SJCRH30 (cell line): ENCODE results near the gene DNASE2B. TPM values are rescaled to one million over a fixed set of nuclear protein-coding genes. Genes with fewer than 3 reads are reported as not detected.
A peak's percentile ranks its signal among the peaks of the same experiment; 100 is the strongest.

Experiments used
- DNase-seq, 2 experiments: peaks; one replicate each; pipeline ENCODE4 v3.0.0-alpha.2; 2015 to 2020
- H3K27ac ChIP-seq: fragments of 250-450 bp; sonication (Bioruptor Pico); 2 replicates; pipeline ENCODE4 v1.5.1; 2020; ENCODE audit warnings: mild to moderate bottlenecking, moderate library complexity
- H3K27me3 ChIP-seq: fragments of 250-450 bp; sonication (Bioruptor Pico); 2 replicates; pipeline ENCODE4 v1.5.1; 2020; ENCODE audit warnings: mild to moderate bottlenecking, moderate library complexity
- H3K36me3 ChIP-seq: fragments of 250-450 bp; sonication (Bioruptor Pico); 2 replicates; pipeline ENCODE4 v1.5.1; 2020; ENCODE audit warnings: mild to moderate bottlenecking, moderate library complexity
- H3K4me1 ChIP-seq: fragments of 250-450 bp; sonication (Bioruptor Pico); 2 replicates; pipeline ENCODE4 v1.5.1; 2020; ENCODE audit warnings: mild to moderate bottlenecking, moderate library complexity
- H3K4me3 ChIP-seq: fragments of 250-450 bp; sonication (Bioruptor Pico); 2 replicates; pipeline ENCODE4 v1.5.1; 2020; ENCODE audit warnings: mild to moderate bottlenecking, moderate library complexity
- H3K9me3 ChIP-seq: fragments of 250-450 bp; sonication (Bioruptor Pico); replicated peaks from 2 replicates; pipeline ENCODE4 v1.5.1; 2020; ENCODE audit warnings: mild to moderate bottlenecking, moderate library complexity
- total RNA-seq: library from RNA; depleted of rRNA; stranded (reverse); fragments of >200 nt; shearing (Covaris generic); gene quantifications from 2 replicates; pipeline ENCODE4 v1.2.3, GENCODE V29; 2014

Gene DNASE2B
- total RNA-seq, 1 experiment from 2014 or later: not detected

DNA sequence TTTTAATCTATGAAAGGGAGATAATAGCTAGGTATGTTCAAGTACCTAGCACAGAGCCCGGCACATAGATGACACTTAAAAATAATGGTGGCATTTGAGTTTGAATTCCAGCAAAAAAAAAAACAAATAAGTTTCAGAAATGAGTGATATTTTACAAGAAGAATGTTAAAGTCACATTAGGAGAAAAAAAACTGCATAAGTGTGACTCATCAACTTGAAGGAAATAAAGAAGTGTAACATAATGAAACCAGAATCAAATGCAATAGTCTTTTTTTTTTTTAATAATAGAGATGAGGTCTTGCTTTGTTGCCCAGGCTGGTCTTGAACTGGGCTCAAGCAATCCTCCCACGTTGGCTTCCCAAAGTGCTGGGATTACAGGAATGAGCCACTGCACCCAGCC lies 17.1 kb downstream of the DNASE2B start:
- Histone ChIP-seq H3K4me1 (0 out of 2 replicates have a peak, but pooled peaks cover 3% of the 10 kb centered on the region), H3K27ac (no peak overlapping the region), H3K9me3 (no peaks in the 10 kb centered on the region), H3K27me3 (no peaks in the 10 kb centered on the region), H3K4me3 (no peak overlapping the region), H3K36me3 (no peaks in the 10 kb centered on the region)
- DNase-seq: no peak

GRCh38 chr1:84422909-84423308 lies 24.6 kb downstream of the DNASE2B start:
- Histone ChIP-seq H3K9me3 (no peaks in the 10 kb centered on the region), H3K27me3 (no peaks in the 10 kb centered on the region), H3K36me3 (no peaks in the 10 kb centered on the region), H3K27ac (no peak overlapping the region), H3K4me3 (no peak overlapping the region), H3K4me1 (no peaks in the 10 kb centered on the region)
- DNase-seq: no peak

- Histone ChIP-seq H3K4me3 (no peak overlapping the region), H3K9me3 (no peaks in the 10 kb centered on the region), H3K27ac (no peak overlapping the region), H3K27me3 (no peaks in the 10 kb centered on the region), H3K36me3 (no peaks in the 10 kb centered on the region), H3K4me1 (no peaks in the 10 kb centered on the region)
- DNase-seq: no peak
These were observed 26.3 kb downstream of the DNASE2B start for GRCh38 chr1:84424513-84425149.

- Histone ChIP-seq H3K4me1 (no peaks in the 10 kb centered on the region), H3K4me3 (no peak overlapping the region), H3K27me3 (no peaks in the 10 kb centered on the region), H3K36me3 (no peaks in the 10 kb centered on the region), H3K9me3 (no peaks in the 10 kb centered on the region), H3K27ac (no peak overlapping the region)
- DNase-seq: no peak
These were observed 27.0 kb downstream of the DNASE2B start for GRCh38 chr1:84425150-84425896.

DNA sequence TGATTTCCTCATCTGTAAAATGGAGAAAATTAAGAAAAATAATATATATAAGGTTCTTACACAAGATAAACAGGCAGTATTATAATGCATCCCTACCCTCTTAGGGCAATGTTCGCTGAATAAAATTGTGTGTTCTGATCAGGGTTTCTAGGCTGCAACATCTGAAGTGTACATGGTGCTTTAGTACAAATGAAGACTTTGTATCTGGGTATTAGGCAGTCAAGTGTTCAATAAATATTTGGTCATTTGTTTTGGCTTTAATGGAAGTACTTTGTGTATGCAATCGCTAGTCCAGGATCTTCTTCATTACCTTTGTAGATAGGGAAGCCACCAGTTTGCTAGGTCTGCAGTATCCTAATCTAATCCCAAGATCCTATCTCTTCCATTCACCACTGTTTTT lies 28.1 kb downstream of the DNASE2B start:
- H3K9me3 ChIP-seq: no peaks in the 10 kb centered on the region
- H3K27ac ChIP-seq: no peak overlapping the region
- H3K4me3 ChIP-seq: no peak overlapping the region

DNA sequence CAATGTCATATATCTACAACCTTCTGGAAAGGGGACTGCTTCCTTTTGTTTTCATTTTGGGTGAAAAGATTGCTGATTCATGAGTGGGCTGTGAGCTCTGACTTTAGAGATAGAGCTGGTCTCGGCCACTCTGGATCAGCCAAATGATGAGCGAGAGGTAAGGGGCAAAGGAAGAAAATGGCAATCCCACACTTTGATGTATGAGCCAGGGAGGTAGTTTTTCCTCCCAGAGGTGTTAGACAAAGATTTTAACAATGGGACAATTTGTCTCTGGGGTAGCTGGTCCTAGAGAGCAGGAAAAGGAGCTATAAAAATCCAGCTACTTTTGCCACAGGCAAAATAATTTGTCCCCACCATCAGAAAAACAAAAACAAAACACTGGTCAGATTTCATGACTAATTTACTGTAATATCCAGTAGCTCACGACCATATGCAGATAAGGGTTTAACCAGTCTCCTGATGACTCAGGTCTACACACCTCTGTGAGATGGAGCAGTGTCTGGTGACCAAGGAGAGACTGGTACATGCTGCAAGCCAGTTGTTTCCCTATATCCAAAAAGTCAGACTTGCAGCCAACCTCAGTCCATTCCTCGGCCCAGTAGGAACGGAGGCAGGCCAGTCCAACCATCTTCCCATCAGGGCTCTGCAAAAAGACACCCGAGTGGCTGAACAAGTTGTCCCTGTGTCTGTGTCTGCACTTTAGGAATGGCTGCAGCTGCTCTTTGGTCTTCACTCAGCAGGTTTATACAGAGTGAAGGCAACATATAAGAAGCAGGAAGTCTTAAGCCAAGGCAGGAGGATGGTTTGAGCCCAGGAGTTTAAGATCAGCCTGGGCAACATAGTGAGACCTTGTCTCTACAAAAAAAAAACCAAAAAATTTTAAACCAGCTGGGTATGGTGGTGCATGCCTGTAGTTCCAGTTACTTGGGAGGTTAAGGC lies 29.2 kb downstream of the DNASE2B start:
- no peak for DNase-seq
- Histone ChIP-seq H3K9me3 (no peaks in the 10 kb centered on the region), H3K36me3 (no peaks in the 10 kb centered on the region), H3K27me3 (no peaks in the 10 kb centered on the region), H3K27ac (no peak overlapping the region), H3K4me3 (no peak overlapping the region), H3K4me1 (no peaks in the 10 kb centered on the region)

More for the DNA sequence above, 28.1 kb downstream of the DNASE2B start:
- H3K36me3 ChIP-seq: no peaks in the 10 kb centered on the region
- H3K27me3 ChIP-seq: no peaks in the 10 kb centered on the region
- no peak for DNase-seq
- H3K4me1 ChIP-seq: no peaks in the 10 kb centered on the region

GRCh38 chr1:84428235-84428634 lies 30.0 kb downstream of the DNASE2B start:
- H3K27me3 ChIP-seq: no peaks in the 10 kb centered on the region
- H3K27ac ChIP-seq: no peak overlapping the region
- H3K4me1 ChIP-seq: no peaks in the 10 kb centered on the region
- no peaks in the 10 kb centered on the region for H3K9me3 ChIP-seq
- no peaks in the 10 kb centered on the region for H3K36me3 ChIP-seq
- no peak for DNase-seq
- no peak overlapping the region for H3K4me3 ChIP-seq

GRCh38 chr1:84429231-84429630 lies 30.9 kb downstream of the DNASE2B start:
- H3K36me3 ChIP-seq: no peaks in the 10 kb centered on the region
- H3K4me3 ChIP-seq: no peak overlapping the region

GRCh38 chr1:84430546-84430945 lies 32.3 kb downstream of the DNASE2B start:
- H3K4me3 ChIP-seq: no peak overlapping the region
- H3K27ac ChIP-seq: no peak overlapping the region

More at GRCh38 chr1:84429231-84429630, 30.9 kb downstream of the DNASE2B start:
- no peak for DNase-seq
- Histone ChIP-seq H3K4me1 (no peaks in the 10 kb centered on the region), H3K9me3 (no peaks in the 10 kb centered on the region), H3K27me3 (no peaks in the 10 kb centered on the region), H3K27ac (no peak overlapping the region)

GRCh38 chr1:84433258-84434080 lies 35.2 kb downstream of the DNASE2B start:
- Histone ChIP-seq H3K27me3 (no peaks in the 10 kb centered on the region), H3K27ac (no peak overlapping the region), H3K9me3 (no peaks in the 10 kb centered on the region), H3K4me3 (peak overlapping the region; percentile 31), H3K36me3 (no peaks in the 10 kb centered on the region), H3K4me1 (no peaks in the 10 kb centered on the region)
- peak; percentile 45 to 75 for DNase-seq

More at GRCh38 chr1:84430546-84430945, 32.3 kb downstream of the DNASE2B start:
- DNase-seq: no peak
- H3K4me1 ChIP-seq: no peaks in the 10 kb centered on the region
- H3K27me3 ChIP-seq: no peaks in the 10 kb centered on the region
- no peaks in the 10 kb centered on the region for H3K36me3 ChIP-seq
- H3K9me3 ChIP-seq: no peaks in the 10 kb centered on the region

GRCh38 chr1:84434081-84434769 lies 35.9 kb downstream of the DNASE2B start:
- Histone ChIP-seq H3K27ac (no peak overlapping the region), H3K4me1 (no peaks in the 10 kb centered on the region), H3K4me3 (no peak overlapping the region), H3K36me3 (no peaks in the 10 kb centered on the region), H3K9me3 (no peaks in the 10 kb centered on the region), H3K27me3 (no peaks in the 10 kb centered on the region)
- no peak for DNase-seq

- Histone ChIP-seq H3K36me3 (no peaks in the 10 kb centered on the region), H3K27ac (no peak overlapping the region), H3K9me3 (no peaks in the 10 kb centered on the region), H3K27me3 (no peaks in the 10 kb centered on the region), H3K4me1 (no peaks in the 10 kb centered on the region), H3K4me3 (no peak overlapping the region)
- DNase-seq: no peak
These were observed 36.7 kb downstream of the DNASE2B start for GRCh38 chr1:84434801-84435549.
